NT2/D1 (cell line): ENCODE measurements around the gene HRH3.

Source experiments
- DNase-seq: peaks from one replicate; pipeline ENCODE4 v3.0.0-alpha.2; 2011; ENCODE audit warnings: low read depth, low spot score
- H3K27me3 ChIP-seq: 2 replicates; pipeline ENCODE4 v1.6.0; 2011; ENCODE audit warnings: mild to moderate bottlenecking; ENCODE audit not compliant: insufficient read length, insufficient read depth
- H3K36me3 ChIP-seq: 2 replicates; pipeline ENCODE4 v1.6.1; 2011; ENCODE audit warnings: mild to moderate bottlenecking, low read length, mixed read lengths; ENCODE audit not compliant: insufficient read depth, insufficient read length
- H3K4me1 ChIP-seq: 2 replicates; pipeline ENCODE4 v1.5.1; 2011; ENCODE audit not compliant: insufficient read depth, insufficient read length
- H3K4me3 ChIP-seq: 2 replicates; pipeline ENCODE4 v1.5.1; 2011; ENCODE audit warnings: low read depth; ENCODE audit not compliant: insufficient read length
- H3K9ac ChIP-seq: 2 replicates; pipeline ENCODE4 v1.6.0; 2011; ENCODE audit warnings: low read depth; ENCODE audit not compliant: insufficient read length
- H3K9me3 ChIP-seq: 2 replicates; pipeline ENCODE4 v1.5.1; 2011; ENCODE audit warnings: mild to moderate bottlenecking, low read length; ENCODE audit not compliant: insufficient read depth
- SUZ12 ChIP-seq: IDR thresholded peaks from 2 replicates; pipeline ENCODE4 v1.6.1; 2011; ENCODE audit not compliant: insufficient read length, insufficient read depth; ENCODE audit errors: extremely low read depth
- YY1 ChIP-seq: IDR thresholded peaks from 2 replicates; pipeline ENCODE4 v1.6.1; 2011; ENCODE audit not compliant: insufficient read length, insufficient read depth
- ZNF274 ChIP-seq: IDR thresholded peaks from 2 replicates; pipeline ENCODE4 v1.6.1; 2011; ENCODE audit warnings: mild to moderate bottlenecking, low read depth, low read length

Gene HRH3

GRCh38 chr20:62195075-62195405 is 25.0 kb downstream of the HRH3 start:
- no peak for DNase-seq
- H3K4me3 ChIP-seq: no peak overlapping the region
- H3K27me3 ChIP-seq: no peaks in the 10 kb centered on the region
- no peak for TF ChIP-seq SUZ12
- TF ChIP-seq YY1: no peak
- TF ChIP-seq ZNF274: no peak
- no peak overlapping the region for H3K9ac ChIP-seq
- H3K9me3 ChIP-seq: no peaks in the 10 kb centered on the region
- H3K36me3 ChIP-seq: peaks cover 69% of the 10 kb centered on the region
- H3K4me1 ChIP-seq: no peaks in the 10 kb centered on the region

- Histone ChIP-seq H3K9me3 (no peaks in the 10 kb centered on the region), H3K4me1 (no peaks in the 10 kb centered on the region), H3K9ac (no peak overlapping the region), H3K27me3 (no peaks in the 10 kb centered on the region), H3K36me3 (peaks cover 68% of the 10 kb centered on the region), H3K4me3 (no peak overlapping the region)
- no peak for TF ChIP-seq SUZ12
- TF ChIP-seq ZNF274: no peak
- TF ChIP-seq YY1: no peak
- DNase-seq: no peak
These were observed 26.7 kb downstream of the HRH3 start for GRCh38 chr20:62193079-62194025.

- Histone ChIP-seq H3K36me3 (peaks cover 60% of the 10 kb centered on the region), H3K4me3 (no peak overlapping the region), H3K9me3 (no peaks in the 10 kb centered on the region), H3K9ac (no peak overlapping the region), H3K27me3 (no peaks in the 10 kb centered on the region), H3K4me1 (no peaks in the 10 kb centered on the region)
- DNase-seq: no peak
- TF ChIP-seq SUZ12 (no peak), YY1 (no peak), ZNF274 (no peak)
These were observed 27.4 kb downstream of the HRH3 start for GRCh38 chr20:62192635-62193034.

- no peaks in the 10 kb centered on the region for H3K9me3 ChIP-seq
- no peak overlapping the region for H3K9ac ChIP-seq
- H3K4me3 ChIP-seq: no peak overlapping the region
- H3K4me1 ChIP-seq: no peaks in the 10 kb centered on the region
- TF ChIP-seq ZNF274: no peak
- TF ChIP-seq SUZ12: no peak
- no peak for TF ChIP-seq YY1
- peaks cover 57% of the 10 kb centered on the region for H3K36me3 ChIP-seq
- no peak for DNase-seq
- H3K27me3 ChIP-seq: no peaks in the 10 kb centered on the region
These were observed 28.1 kb downstream of the HRH3 start for GRCh38 chr20:62191781-62192559.

- no peaks in the 10 kb centered on the region for H3K9me3 ChIP-seq
- no peaks in the 10 kb centered on the region for H3K27me3 ChIP-seq
- no peaks in the 10 kb centered on the region for H3K4me1 ChIP-seq
- H3K36me3 ChIP-seq: peaks cover 50% of the 10 kb centered on the region
- TF ChIP-seq YY1: no peak
- TF ChIP-seq ZNF274: no peak
- TF ChIP-seq SUZ12: no peak
- DNase-seq: no peak
- H3K9ac ChIP-seq: no peak overlapping the region
- no peak overlapping the region for H3K4me3 ChIP-seq
These were observed 29.3 kb downstream of the HRH3 start for GRCh38 chr20:62190639-62191411.

- H3K4me1 ChIP-seq: no peaks in the 10 kb centered on the region
- H3K9me3 ChIP-seq: no peaks in the 10 kb centered on the region
- peaks cover 29% of the 10 kb centered on the region for H3K36me3 ChIP-seq
- no peak overlapping the region for H3K9ac ChIP-seq
- H3K4me3 ChIP-seq: no peak overlapping the region
- H3K27me3 ChIP-seq: no peaks in the 10 kb centered on the region
- no peak for DNase-seq
- no peak for TF ChIP-seq SUZ12
- no peak for TF ChIP-seq YY1
- TF ChIP-seq ZNF274: no peak
These were observed 32.9 kb downstream of the HRH3 start for GRCh38 chr20:62186887-62187866.

GRCh38 chr20:62186096-62186426 is 34.0 kb downstream of the HRH3 start:
- Histone ChIP-seq H3K9ac (no peak overlapping the region), H3K4me1 (no peaks in the 10 kb centered on the region), H3K36me3 (peaks cover 23% of the 10 kb centered on the region), H3K4me3 (no peak overlapping the region), H3K27me3 (no peaks in the 10 kb centered on the region), H3K9me3 (no peaks in the 10 kb centered on the region)
- TF ChIP-seq SUZ12 (no peak), ZNF274 (no peak), YY1 (no peak)
- DNase-seq: no peak
